Iris pigment epithelial cell (primary cell): Measurements from ENCODE around the gene COL2A1.
"Not testable (repeated sequence)": the region's sequence is repeated elsewhere in the genome, so short reads cannot be mapped to it uniquely, and the experiment has no call there.

Experiments used
- DNase-seq: peaks from one replicate; pipeline ENCODE4 v3.0.0-alpha.2; 2011; ENCODE audit warnings: low read depth

The COL2A1 gene

GRCh38 chr12:47975036-47975620, 29.1 kb downstream of the COL2A1 start:
- no peak for DNase-seq

GRCh38 chr12:47973870-47974269, 30.4 kb downstream of the COL2A1 start:
- no peak for DNase-seq

GRCh38 chr12:47972895-47973294, 31.4 kb downstream of the COL2A1 start:
- DNase-seq, result no peak

GRCh38 chr12:47970843-47971242, 33.4 kb downstream of the COL2A1 start:
- no peak for DNase-seq

GRCh38 chr12:47969845-47970244, 34.4 kb downstream of the COL2A1 start:
- DNase-seq, result no peak

GRCh38 chr12:47967461-47968321, 36.6 kb downstream of the COL2A1 start:
- peak; percentile 51 for DNase-seq

- DNase-seq, result no peak
Measured at GRCh38 chr12:47965581-47965980, 38.7 kb downstream of the COL2A1 start.

GRCh38 chr12:47964106-47964728, 40.1 kb downstream of the COL2A1 start:
- DNase-seq, result no peak

GRCh38 chr12:47963340-47964040, 40.8 kb downstream of the COL2A1 start, which contains the start of gene TMEM106C:
TSS of gene TMEM106C (plus strand) at chr12:47963596. CDS start at chr12:47964237, 641 bp downstream.
- peak; percentile 80 for DNase-seq

- no peak for DNase-seq
Measured at GRCh38 chr12:47962198-47962597, 42.1 kb downstream of the COL2A1 start.

GRCh38 chr12:47957671-47958070, 46.6 kb downstream of the COL2A1 start:
- not testable (repeated sequence) for DNase-seq

- DNase-seq, result no peak
Measured at GRCh38 chr12:47955059-47955458, 49.2 kb downstream of the COL2A1 start.

GRCh38 chr12:47954467-47955045, 49.7 kb downstream of the COL2A1 start:
- DNase-seq, result no peak

- no peak for DNase-seq
Measured at GRCh38 chr12:47954058-47954457, 50.2 kb downstream of the COL2A1 start.

- DNase-seq, result no peak
Measured at GRCh38 chr12:47950856-47951468, 53.3 kb downstream of the COL2A1 start.

- DNase-seq, result peak; percentile 64
Measured at GRCh38 chr12:47949441-47950341, 54.6 kb downstream of the COL2A1 start.

GRCh38 chr12:47947341-47947740, 56.9 kb downstream of the COL2A1 start:
- no peak for DNase-seq

GRCh38 chr12:47946413-47947323, 57.6 kb downstream of the COL2A1 start:
- DNase-seq, result peak; percentile 20

- DNase-seq, result no peak
Measured at GRCh38 chr12:47945341-47945728, 58.9 kb downstream of the COL2A1 start.
